HG03139 (cell line): ENCODE data around the gene ARHGEF9.

Experiments used
- ATAC-seq: cut with Tn5 transposase; IDR thresholded peaks from one replicate; pipeline ENCODE4 v1.9.1; 2021; ENCODE audit not compliant: unreplicated experiment

The ARHGEF9 gene

DNA sequence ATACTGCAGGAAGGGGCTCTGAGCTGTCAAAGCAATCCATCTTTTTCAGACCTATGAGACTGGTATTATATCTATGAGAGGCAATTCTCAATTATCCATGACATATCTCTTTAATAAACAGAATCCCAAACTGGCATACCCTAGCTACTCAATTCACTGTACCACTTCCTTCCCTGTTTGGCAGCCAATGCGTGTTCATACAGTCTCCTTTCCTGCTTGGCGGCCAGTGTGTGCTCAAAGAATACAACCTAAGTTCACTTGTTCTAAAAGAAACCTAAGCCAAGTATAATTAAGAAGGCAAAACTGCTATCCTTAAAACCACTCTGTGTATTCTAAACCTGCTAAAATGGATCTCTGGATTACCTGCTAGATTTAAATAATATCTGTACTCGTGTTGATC lies 38.3 kb downstream of the ARHGEF9 start:
- no peak for ATAC-seq

DNA sequence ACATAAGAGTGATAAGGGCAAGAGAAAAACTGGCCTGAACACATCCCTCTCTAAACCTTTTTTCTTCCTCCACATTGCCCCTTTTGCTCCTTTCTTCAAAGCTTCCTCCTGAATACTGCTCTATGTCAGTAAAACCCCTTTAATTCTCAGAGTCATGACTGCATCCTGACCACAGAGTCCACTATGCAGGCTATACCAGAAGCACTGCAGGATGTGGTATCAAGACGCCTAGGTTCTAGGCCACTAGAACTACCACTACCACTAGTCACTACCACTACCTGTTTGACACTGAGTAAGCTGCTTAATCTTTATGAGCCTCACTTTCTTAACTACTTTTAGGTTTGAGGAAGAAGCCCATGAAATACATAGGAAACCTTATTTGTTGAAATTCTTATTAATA lies 38.7 kb downstream of the ARHGEF9 start:
- ATAC-seq, result peak; percentile 95

DNA sequence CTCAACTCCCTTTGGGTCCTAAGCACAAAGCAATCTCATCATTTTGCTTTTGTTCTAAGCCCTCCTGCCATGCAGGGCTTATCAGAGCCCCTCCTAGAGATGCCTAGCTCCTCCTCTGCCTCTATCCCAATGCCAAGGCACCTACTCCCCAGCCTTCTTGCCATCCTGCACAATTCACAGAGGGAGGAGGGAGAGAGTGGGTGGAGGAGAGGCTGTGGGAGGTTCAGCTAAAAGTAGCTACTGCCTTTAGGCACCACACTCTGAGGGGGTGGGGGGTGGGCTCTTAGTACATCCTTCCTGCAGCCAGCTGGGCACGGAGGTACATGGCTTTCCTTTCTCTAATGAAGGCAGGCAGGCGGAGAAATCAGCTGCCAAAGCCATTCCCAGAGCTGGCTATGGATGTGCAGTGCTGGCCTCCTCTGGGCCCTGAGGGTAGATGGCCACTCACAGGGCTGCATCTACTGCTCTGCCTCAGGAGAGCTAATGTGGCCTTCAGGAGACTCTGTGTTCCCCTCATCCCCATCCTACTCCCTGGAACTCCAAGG lies 40.1 kb downstream of the ARHGEF9 start:
- ATAC-seq, result no peak

DNA sequence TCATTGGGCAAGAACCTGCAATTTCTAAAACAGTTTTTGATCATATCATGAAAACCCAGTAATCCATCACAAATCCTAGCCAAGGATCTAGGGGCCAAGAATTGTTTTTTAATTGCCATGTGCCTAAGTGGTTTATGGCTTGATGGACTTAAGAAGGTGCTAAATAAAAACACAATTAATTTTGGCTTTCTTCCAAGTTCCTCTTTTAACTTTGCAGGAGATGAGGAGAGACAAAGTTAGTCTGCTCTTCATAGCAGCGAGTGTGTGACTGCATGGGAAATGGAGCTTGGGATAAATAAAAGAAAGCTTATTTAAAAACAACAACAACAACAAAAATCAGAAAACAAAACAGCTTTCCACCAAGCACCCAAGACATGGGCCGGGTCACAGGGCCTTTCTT lies 41.4 kb downstream of the ARHGEF9 start:
- ATAC-seq, result no peak

DNA sequence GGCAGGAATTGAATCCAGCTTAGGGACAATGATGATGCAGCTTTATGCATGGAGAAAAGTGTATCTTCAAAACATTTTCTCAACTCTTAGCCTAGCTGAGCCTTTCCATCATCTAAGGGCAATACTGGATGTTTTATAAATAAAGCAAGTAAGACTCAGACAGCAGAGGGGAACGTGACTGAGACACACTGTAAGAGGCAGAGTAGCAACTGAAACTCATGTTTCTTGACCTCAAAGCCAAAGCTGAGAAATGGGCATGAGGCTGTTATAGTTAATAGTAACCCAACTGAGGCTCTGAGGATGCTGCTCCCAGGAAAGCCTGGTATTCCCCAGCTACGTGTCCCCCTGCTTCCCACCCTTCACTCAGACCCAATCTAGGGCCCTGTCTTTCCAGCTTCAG lies 44.6 kb downstream of the ARHGEF9 start:
- no peak for ATAC-seq

DNA sequence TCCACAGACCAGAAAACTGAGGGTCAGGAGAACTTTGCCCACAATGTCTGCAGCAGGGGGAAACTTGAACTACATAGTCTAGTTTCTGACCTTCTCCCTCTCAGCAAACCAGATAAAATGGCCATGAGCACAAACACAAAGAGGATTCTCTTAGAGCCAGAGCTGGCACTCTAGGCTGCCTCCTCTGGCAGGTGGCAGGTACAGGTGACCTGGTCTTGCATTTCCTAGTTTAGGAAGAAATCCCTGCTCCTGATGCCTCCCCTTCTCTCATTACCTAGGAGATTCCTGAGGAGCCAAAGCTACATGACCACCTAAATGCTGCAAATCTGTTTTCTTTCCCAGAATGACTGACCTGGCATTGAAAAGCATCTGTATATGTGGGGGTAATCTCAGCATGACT lies 45.1 kb downstream of the ARHGEF9 start:
- no peak for ATAC-seq

DNA sequence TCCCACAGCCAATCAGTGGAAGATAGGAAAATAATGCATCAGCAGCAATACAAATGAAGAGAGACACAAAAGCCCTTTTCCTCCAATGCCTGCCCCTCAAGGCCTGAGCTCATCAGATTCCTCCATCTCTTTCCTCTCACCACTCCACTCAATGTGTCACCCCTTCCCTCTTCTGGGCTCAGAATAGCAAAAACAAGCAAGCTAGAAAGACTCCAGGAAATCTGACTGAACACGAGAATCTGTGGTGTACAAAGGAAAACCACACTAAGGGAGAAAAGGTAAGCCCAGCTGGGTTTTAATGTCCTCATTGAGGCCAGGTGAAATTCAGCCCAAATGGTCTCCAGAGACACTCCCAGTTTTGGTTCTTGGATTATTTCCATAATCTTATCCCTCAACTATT lies 46.3 kb downstream of the ARHGEF9 start:
- ATAC-seq, result no peak

DNA sequence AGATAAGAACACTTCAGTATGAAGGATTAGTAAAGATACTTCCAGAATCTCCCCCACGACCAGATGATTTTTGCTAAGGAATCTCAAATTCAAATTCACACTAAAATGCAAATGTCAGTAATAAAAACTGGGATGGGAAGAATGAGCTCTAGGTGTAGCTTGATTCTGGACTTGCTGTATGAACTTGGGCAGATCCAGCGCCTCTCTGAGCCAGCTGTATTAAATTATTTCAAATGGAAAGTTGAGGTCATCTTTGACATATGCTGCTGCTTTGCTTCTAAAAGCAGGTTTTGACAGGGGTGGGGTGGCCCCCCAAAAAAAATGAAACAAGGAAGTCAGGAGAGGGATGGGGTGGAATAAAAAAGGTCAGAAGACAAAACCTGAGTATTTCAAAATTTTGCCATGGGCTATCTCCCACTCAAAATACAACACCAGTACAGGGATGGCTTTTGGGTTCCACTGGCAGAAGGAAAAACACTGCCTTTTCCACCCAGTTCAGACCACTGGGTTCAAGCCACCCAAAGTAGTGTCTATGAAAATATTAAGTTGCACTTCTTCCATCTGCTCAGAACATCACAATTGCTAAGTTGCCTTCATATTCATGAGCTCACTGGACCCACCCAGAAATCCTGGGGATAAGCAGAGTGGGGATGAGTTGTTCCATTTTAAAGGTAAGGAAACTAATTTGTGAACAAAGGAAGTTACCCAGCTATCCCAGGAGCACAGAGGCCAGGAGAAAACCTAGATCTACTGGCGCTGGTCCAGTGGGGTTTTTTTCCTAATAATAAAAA lies 47.7 kb downstream of the ARHGEF9 start:
- no peak for ATAC-seq

DNA sequence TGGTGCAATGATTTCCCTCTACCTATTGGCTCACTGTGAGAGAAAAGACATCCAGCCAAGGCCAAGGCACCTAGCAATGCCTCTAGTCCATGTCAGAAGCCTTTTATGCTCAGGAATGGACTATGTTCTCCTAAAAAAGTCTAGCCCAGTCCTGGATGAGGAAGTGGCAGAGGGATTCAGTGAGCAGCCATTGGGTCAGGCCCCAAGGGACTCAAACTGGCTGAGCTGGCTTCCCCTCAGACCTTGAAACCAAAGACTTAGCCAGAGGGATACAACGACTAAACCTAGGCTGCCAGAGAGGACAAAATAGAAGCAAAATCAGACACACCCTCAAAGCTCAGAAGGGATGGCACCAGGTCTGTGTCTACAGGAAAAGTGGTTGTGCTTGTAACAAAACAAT lies 49.1 kb downstream of the ARHGEF9 start:
- no peak for ATAC-seq

DNA sequence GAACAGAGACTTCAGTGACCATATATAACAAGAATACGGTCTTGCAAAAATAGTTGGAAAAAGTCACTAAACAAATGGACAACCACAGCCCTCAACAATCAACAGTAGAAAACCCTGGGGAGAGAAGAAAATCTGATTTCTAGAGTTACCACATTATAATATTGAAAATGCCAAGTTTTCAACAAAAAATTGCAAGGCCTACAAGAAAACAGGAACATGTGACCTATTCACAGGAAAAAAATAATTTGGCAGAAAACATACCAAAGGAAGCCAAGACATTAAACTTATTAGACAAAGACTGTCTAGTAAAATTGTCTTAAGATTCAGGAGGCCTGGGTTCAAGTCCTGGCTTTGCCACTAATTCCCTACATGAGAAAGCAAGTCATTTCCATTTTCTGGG lies 64.7 kb downstream of the ARHGEF9 start:
- no peak for ATAC-seq

DNA sequence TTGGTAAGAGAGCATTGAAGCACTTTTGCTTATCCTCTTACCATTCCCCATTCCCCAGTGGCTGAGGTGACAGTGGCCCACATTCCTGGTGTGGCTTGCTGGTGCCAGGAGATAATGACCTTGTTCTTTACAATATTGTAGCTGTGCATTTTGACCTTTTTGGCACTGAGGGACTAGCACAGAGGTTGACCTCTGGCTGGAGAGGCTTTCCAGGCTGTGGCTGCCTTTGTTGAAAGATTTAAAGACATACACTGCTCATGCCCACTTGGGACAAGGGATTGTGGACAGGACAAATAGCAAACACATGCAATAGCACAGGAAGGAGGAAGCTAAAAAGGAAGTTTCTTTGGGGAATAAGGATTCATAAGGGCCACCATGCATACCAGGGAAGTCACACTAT lies 65.4 kb downstream of the ARHGEF9 start:
- no peak for ATAC-seq

DNA sequence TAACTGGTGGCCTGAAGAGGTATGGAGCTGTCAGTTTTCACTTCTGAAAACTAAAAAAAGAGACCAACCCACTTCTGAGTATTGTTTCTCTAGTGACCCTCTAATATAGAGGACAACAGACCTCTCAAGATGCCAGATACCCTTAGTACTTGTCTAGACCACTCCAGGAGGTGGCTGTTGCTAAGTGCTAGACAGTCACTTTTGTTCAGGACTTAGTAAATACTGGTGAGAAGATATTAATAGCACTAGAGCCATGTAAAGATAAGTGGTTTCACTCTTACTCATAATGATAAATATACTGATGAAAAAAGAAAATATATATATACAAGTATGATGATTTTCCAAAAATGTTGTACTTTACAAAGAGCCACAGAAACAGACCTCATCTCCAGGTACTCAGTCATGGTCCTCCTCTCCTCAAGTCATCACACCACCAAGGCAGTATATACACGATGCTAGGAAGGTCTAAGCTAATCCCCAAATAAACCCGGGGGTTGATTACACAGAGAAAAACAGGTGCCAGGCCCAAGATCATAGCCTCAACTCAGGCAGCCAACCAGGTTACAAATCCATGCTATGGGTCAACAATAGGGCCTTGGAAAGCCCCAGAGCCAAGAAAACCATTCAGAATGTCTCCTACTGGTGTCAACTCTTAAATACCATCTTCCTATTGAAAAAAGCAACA lies 66.9 kb downstream of the ARHGEF9 start:
- no peak for ATAC-seq

DNA sequence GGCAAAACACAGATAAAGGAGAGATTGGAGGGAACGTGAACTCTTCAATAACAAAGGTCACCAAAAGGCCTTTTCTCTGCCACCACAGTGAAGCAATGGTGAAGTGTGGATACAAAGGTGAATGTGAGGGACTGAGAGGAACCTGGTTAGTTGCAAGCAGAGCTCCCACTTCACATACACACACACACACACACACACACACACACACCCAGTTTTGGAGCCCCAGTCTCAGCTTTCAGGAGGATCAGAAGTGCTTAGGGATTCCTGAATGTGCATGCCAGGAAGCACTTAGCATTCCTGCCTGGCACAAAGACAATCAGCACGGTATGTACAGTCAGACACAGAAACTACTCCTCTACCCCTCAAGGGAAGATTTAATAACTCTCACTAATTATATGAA lies 71.5 kb downstream of the ARHGEF9 start:
- ATAC-seq, result no peak

DNA sequence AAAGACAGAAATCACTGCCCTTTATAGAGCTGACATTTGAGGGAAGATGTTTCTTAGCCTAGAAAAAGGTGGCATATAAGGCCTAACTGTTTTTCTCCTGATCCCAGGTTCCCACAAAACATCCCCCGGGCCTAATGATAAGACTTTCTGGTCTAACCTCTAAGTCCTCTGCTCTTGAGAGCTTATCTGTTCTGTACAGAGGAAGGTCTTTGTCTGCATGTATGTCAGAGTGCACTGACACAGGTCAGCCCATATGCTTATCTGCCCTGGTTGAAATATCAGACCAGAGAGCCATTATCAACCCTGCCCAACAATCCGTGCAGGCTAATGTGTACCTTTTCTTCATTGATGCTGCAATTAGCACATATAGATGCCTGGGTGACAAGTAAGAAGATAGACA lies 76.2 kb downstream of the ARHGEF9 start:
- no peak for ATAC-seq

DNA sequence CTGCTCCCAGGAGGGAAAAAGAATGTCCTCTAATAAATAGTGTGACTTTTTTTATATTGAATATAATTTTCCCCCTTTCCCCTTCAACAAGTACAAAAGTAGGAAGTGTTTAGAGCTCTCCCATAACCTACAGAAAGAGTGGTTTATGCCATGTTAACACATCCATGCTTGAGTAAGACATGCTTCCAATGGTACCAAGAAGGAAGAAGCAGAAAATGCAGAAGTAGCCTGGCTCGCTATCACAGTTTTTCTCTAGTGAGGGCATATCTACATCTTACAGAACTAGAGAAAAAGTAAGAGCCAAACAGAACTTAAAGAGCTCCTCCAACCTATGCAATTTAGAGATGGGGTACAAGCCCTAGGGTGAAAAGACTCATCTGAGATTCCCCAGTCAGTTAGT lies 82.5 kb downstream of the ARHGEF9 start:
- ATAC-seq, result no peak

DNA sequence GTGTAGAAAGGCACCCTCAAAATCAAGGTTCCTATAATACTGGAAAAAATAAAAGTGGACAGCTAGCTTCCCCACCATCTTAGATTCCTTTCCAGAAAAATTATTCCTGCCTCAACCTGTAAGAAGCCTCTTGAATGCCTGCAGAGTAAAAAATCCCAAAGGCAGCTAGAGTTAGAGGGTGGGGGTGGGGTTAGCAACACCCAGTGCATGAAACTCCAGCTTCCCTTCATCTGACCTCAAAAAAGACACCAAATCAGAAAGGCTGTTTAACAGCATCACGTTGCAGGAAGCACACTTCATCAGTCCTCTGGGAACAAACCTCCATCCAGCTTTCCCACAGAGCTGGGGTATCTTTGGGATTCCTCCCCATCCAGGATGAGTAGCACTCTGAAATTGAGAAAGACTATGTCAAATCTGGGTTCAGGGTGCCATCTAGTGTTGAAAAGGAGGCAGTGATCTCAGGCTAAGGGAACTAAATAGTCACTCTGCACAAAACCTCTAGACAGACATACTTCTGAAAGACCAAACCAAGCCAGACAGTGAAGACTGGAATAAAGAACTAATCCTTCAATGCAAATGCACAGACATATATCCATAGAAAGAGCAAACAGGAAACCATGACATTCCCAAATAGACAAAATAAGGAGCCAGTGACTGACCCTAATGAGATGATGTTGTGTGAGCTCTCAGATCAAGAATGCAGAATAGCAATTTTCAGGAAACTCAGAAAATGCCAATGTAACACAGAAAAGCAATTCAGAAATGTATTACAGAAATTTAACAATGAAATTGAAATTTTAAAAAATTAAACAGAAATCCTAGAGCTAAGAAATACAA lies 97.9 kb downstream of the ARHGEF9 start:
- no peak for ATAC-seq

DNA sequence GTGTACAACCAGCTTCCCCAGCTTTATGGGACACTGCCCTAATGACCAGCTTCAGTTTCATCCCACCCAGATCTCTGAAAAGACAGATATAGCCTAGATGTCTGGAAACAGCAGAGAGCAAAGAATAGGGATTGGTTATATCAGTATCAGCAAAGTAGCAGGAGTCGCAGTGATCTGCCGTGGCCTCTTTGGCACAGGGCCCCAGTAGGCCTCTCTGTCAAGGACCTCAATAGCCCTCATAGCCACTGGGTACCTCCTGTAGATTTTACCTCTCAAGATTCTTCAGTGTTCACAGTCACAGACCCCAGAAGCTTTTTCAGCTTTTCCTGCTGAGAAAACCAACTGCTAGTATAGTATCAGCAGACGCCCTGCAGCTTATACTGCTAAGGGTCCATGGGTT lies 104.6 kb downstream of the ARHGEF9 start:
- ATAC-seq, result no peak

DNA sequence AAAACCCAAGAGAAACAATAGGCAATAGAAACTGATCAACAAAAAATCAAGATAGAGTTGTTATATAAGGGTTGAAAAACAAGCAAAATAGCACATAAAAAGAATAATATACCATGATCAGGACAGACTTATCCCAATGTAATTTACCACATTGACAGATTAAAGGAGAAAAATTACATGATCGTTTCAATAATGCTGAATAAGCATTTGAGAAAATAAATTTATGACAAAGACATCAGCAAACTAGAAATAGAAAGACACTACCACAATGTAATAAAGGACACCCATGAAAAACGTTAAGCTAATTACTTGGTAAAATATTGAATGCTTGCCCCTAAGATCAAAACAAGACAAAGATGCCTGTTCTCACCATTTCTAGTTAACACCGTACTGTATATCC lies 105.6 kb downstream of the ARHGEF9 start:
- no peak for ATAC-seq

DNA sequence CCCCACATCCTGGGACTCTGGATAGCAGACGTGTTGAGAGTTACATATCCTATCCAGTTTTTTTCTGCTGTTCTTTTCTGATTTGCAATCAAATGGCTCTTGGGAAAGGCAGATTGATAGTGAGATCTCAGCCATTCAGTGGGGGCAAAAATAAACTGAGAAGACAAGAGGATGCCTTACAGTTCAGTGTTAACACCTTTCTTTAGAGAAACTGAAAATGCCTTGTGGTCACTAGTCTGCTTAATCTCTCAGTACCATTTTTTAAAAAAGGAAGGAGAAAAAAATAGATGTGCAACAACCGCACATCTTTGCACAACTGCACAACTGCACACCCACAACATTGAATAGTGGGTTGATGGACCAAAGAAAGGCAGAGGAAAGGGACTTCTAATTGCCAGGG lies 109.3 kb downstream of the ARHGEF9 start:
- no peak for ATAC-seq

DNA sequence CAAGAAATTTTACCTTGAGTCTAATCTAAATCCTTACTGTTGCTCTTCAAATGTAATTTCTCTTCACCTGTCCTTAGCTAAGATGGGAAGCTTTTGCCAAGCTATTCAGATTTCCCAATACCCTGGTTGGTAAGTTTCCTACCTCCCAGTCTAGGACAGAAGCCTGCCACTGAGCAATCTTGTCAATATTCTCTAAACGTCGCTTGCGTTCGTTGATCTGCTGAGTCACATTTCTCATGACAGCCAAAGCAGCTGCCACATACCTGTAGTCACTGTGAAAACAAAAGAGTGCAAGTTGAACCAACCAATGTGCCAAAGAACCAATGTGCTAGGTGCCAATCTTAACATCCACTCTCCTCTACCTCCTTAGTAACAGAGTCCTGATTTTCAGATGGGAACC lies 111.1 kb downstream of the ARHGEF9 start:
- no peak for ATAC-seq

DNA sequence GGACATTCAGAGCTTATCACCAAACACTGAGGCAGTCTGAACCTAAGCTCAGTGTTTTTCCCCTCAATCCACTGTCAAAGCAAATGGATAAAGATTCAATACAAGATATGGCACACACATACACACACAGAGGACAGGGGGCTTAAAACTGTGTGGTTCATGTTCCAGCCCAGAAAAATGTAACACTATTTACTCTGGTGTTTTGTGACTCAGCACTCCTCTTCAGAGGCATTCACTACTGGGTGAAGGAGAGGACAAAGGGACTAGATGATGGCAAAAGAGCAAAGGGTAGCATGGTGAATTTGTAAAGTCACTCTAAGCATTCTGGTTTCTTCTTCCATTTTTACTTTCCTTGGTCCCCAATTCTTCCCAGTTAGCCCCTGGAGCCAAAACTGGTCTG lies 120.3 kb downstream of the ARHGEF9 start:
- no peak for ATAC-seq

DNA sequence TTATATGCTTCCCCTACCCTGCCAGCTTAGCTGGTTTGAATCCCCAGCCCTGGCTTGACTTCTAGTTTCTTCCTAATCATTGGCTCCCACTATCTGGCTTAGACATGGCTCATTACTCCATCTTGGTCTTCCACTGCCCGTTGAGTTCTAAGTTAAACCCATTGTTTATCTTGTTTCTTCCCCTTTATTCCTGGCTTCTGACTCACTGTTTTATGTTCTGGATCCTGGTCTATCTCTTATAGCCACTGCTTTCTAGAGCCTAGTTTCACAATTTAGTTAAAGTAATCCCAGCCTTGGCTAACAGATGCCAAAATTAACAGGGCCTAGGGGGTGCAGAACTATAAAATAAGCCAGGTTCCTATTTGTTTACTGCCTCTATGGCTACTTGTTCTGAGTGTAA lies 120.9 kb downstream of the ARHGEF9 start:
- no peak for ATAC-seq
